ENCODE results near the gene HCLS1.

HCLS1 gene

GRCh38 chr3:121658716-121659435, 1.8 kb downstream of the HCLS1 start:
- Histone ChIP-seq H3K9me3 (ENCODE audit: insufficient read depth, low read length) (no peaks in the 10 kb centered on the region), H3K4me1 (ENCODE audit: insufficient read depth, insufficient read length) (no peaks in the 10 kb centered on the region), H3K36me3 (ENCODE audit: insufficient read depth, insufficient read length, low read length) (peaks cover 17% of the 10 kb centered on the region), H3K4me3 (ENCODE audit: insufficient read length, low read depth) (no peak overlapping the region), H3K9ac (ENCODE audit: insufficient read length, low read depth) (no peak overlapping the region), H3K27me3 (ENCODE audit: insufficient read depth, insufficient read length) (no peaks in the 10 kb centered on the region)
- DNase-seq (ENCODE audit: low read depth, low spot score) = no peak
- no peak for TF ChIP-seq ZNF274 (IDR thresholded peaks at IDR 0.05; ENCODE audit: low read depth, low read length)
- TF ChIP-seq YY1 (IDR thresholded peaks at IDR 0.05; ENCODE audit: insufficient read depth, insufficient read length) = no peak
- no peak for TF ChIP-seq SUZ12 (IDR thresholded peaks at IDR 0.05; ENCODE audit: extremely low read depth, insufficient read depth, insufficient read length)

- H3K36me3 ChIP-seq (ENCODE audit: insufficient read depth, insufficient read length, low read length) = no peaks in the 10 kb centered on the region
- no peak overlapping the region for H3K4me3 ChIP-seq (ENCODE audit: insufficient read length, low read depth)
- no peaks in the 10 kb centered on the region for H3K27me3 ChIP-seq (ENCODE audit: insufficient read depth, insufficient read length)
- no peaks in the 10 kb centered on the region for H3K4me1 ChIP-seq (ENCODE audit: insufficient read depth, insufficient read length)
- H3K9me3 ChIP-seq (ENCODE audit: insufficient read depth, low read length) = peaks cover 5% of the 10 kb centered on the region; the same call in 1 of the 2 replicates
- TF ChIP-seq YY1 (IDR thresholded peaks at IDR 0.05; ENCODE audit: insufficient read depth, insufficient read length) (no peak), ZNF274 (IDR thresholded peaks at IDR 0.05; ENCODE audit: low read depth, low read length) (no peak), SUZ12 (IDR thresholded peaks at IDR 0.05; ENCODE audit: extremely low read depth, insufficient read depth, insufficient read length) (no peak)
- H3K9ac ChIP-seq (ENCODE audit: insufficient read length, low read depth) = no peak overlapping the region
- DNase-seq (ENCODE audit: low read depth, low spot score) = no peak
Observed at GRCh38 chr3:121654493-121655385, 6.0 kb downstream of the HCLS1 start.

GRCh38 chr3:121651684-121652083, 9.0 kb downstream of the HCLS1 start:
- H3K9ac ChIP-seq (ENCODE audit: insufficient read length, low read depth) = no peak overlapping the region
- H3K4me1 ChIP-seq (ENCODE audit: insufficient read depth, insufficient read length) = no peaks in the 10 kb centered on the region
- H3K4me3 ChIP-seq (ENCODE audit: insufficient read length, low read depth) = no peak overlapping the region
- TF ChIP-seq ZNF274 (IDR thresholded peaks at IDR 0.05; ENCODE audit: low read depth, low read length) = no peak
- TF ChIP-seq YY1 (IDR thresholded peaks at IDR 0.05; ENCODE audit: insufficient read depth, insufficient read length) = no peak
- no peak for TF ChIP-seq SUZ12 (IDR thresholded peaks at IDR 0.05; ENCODE audit: extremely low read depth, insufficient read depth, insufficient read length)
- no peaks in the 10 kb centered on the region for H3K36me3 ChIP-seq (ENCODE audit: insufficient read depth, insufficient read length, low read length)
- peaks cover 7% of the 10 kb centered on the region; the same call in 1 of the 2 replicates for H3K9me3 ChIP-seq (ENCODE audit: insufficient read depth, low read length)
- no peaks in the 10 kb centered on the region for H3K27me3 ChIP-seq (ENCODE audit: insufficient read depth, insufficient read length)
- no peak for DNase-seq (ENCODE audit: low read depth, low spot score)

GRCh38 chr3:121649645-121650044, 11.1 kb downstream of the HCLS1 start:
- Histone ChIP-seq H3K9me3 (ENCODE audit: insufficient read depth, low read length) (peaks cover 7% of the 10 kb centered on the region; the same call in 1 of the 2 replicates), H3K4me3 (ENCODE audit: insufficient read length, low read depth) (no peak overlapping the region), H3K36me3 (ENCODE audit: insufficient read depth, insufficient read length, low read length) (no peaks in the 10 kb centered on the region), H3K27me3 (ENCODE audit: insufficient read depth, insufficient read length) (no peaks in the 10 kb centered on the region), H3K4me1 (ENCODE audit: insufficient read depth, insufficient read length) (no peaks in the 10 kb centered on the region), H3K9ac (ENCODE audit: insufficient read length, low read depth) (no peak overlapping the region)
- DNase-seq (ENCODE audit: low read depth, low spot score) = no peak
- no peak for TF ChIP-seq SUZ12 (IDR thresholded peaks at IDR 0.05; ENCODE audit: extremely low read depth, insufficient read depth, insufficient read length)
- no peak for TF ChIP-seq ZNF274 (IDR thresholded peaks at IDR 0.05; ENCODE audit: low read depth, low read length)
- no peak for TF ChIP-seq YY1 (IDR thresholded peaks at IDR 0.05; ENCODE audit: insufficient read depth, insufficient read length)

- Histone ChIP-seq H3K9ac (ENCODE audit: insufficient read length, low read depth) (no peak overlapping the region), H3K4me3 (ENCODE audit: insufficient read length, low read depth) (no peak overlapping the region), H3K36me3 (ENCODE audit: insufficient read depth, insufficient read length, low read length) (no peaks in the 10 kb centered on the region), H3K4me1 (ENCODE audit: insufficient read depth, insufficient read length) (no peaks in the 10 kb centered on the region), H3K27me3 (ENCODE audit: insufficient read depth, insufficient read length) (no peaks in the 10 kb centered on the region), H3K9me3 (ENCODE audit: insufficient read depth, low read length) (peaks cover 7% of the 10 kb centered on the region; the same call in 1 of the 2 replicates)
- TF ChIP-seq YY1 (IDR thresholded peaks at IDR 0.05; ENCODE audit: insufficient read depth, insufficient read length) (no peak), ZNF274 (IDR thresholded peaks at IDR 0.05; ENCODE audit: low read depth, low read length) (no peak), SUZ12 (IDR thresholded peaks at IDR 0.05; ENCODE audit: extremely low read depth, insufficient read depth, insufficient read length) (no peak)
- DNase-seq (ENCODE audit: low read depth, low spot score) = no peak
Observed at GRCh38 chr3:121648219-121648958, 12.3 kb downstream of the HCLS1 start.

- Histone ChIP-seq H3K9me3 (ENCODE audit: insufficient read depth, low read length) (peaks cover 6% of the 10 kb centered on the region; the same call in 1 of the 2 replicates), H3K36me3 (ENCODE audit: insufficient read depth, insufficient read length, low read length) (no peaks in the 10 kb centered on the region), H3K9ac (ENCODE audit: insufficient read length, low read depth) (no peak overlapping the region), H3K4me1 (ENCODE audit: insufficient read depth, insufficient read length) (no peaks in the 10 kb centered on the region), H3K4me3 (ENCODE audit: insufficient read length, low read depth) (no peak overlapping the region), H3K27me3 (ENCODE audit: insufficient read depth, insufficient read length) (no peaks in the 10 kb centered on the region)
- DNase-seq (ENCODE audit: low read depth, low spot score) = no peak
- TF ChIP-seq ZNF274 (IDR thresholded peaks at IDR 0.05; ENCODE audit: low read depth, low read length) (no peak), SUZ12 (IDR thresholded peaks at IDR 0.05; ENCODE audit: extremely low read depth, insufficient read depth, insufficient read length) (no peak), YY1 (IDR thresholded peaks at IDR 0.05; ENCODE audit: insufficient read depth, insufficient read length) (no peak)
Observed at GRCh38 chr3:121645054-121645453, 15.6 kb downstream of the HCLS1 start.
